ENCODE results near the gene GNAS. TPM values are rescaled to one million over a fixed set of nuclear protein-coding genes. Genes with fewer than 3 reads are reported as not detected.

The GNAS gene
- total RNA-seq, 1 donor from 2014 or later = 663 TPM

GRCh38 chr20:58863044-58863790, 10.7 kb downstream of the GNAS start:
- Histone ChIP-seq H3K36me3 (no peaks in the 10 kb centered on the region), H3K4me3 (no peak overlapping the region), H3K27me3 (no peaks in the 10 kb centered on the region), H3K4me1 (no peaks in the 10 kb centered on the region), H3K9me3 (no peaks in the 10 kb centered on the region), H3K27ac (no peak overlapping the region)
- TF ChIP-seq CTCF (IDR thresholded peaks at IDR 0.05) = no peak
- DNase-seq (ENCODE audit: low spot score in 2 of 2) = no peak
- intact Hi-C loops (cut with DNase I) = no loop called here

GRCh38 chr20:58864346-58864745, 11.8 kb downstream of the GNAS start:
- no peaks in the 10 kb centered on the region for H3K36me3 ChIP-seq
- no peak for TF ChIP-seq CTCF (IDR thresholded peaks at IDR 0.05)
- no peak overlapping the region for H3K4me3 ChIP-seq
- H3K27ac ChIP-seq = no peak overlapping the region
- no peaks in the 10 kb centered on the region for H3K9me3 ChIP-seq
- no peak for DNase-seq (ENCODE audit: low spot score in 2 of 2)
- intact Hi-C loops (cut with DNase I) = no loop called here
- no peaks in the 10 kb centered on the region for H3K4me1 ChIP-seq
- no peaks in the 10 kb centered on the region for H3K27me3 ChIP-seq

- intact Hi-C loops (cut with DNase I) = no loop called here
- DNase-seq (ENCODE audit: low spot score in 2 of 2) = no peak
- no peak for TF ChIP-seq CTCF (IDR thresholded peaks at IDR 0.05)
- Histone ChIP-seq H3K27me3 (no peaks in the 10 kb centered on the region), H3K9me3 (no peaks in the 10 kb centered on the region), H3K27ac (no peak overlapping the region), H3K4me1 (no peaks in the 10 kb centered on the region), H3K4me3 (no peak overlapping the region), H3K36me3 (no peaks in the 10 kb centered on the region)
These were observed 13.3 kb downstream of the GNAS start for GRCh38 chr20:58865843-58866242.

GRCh38 chr20:58867211-58867610, 14.7 kb downstream of the GNAS start:
- Histone ChIP-seq H3K4me1 (no peaks in the 10 kb centered on the region), H3K4me3 (no peak overlapping the region), H3K9me3 (no peaks in the 10 kb centered on the region), H3K27me3 (no peaks in the 10 kb centered on the region), H3K36me3 (no peaks in the 10 kb centered on the region), H3K27ac (no peak overlapping the region)
- TF ChIP-seq CTCF (IDR thresholded peaks at IDR 0.05) = no peak
- DNase-seq (ENCODE audit: low spot score in 2 of 2) = no peak
- intact Hi-C loops (cut with DNase I) = no loop called here

GRCh38 chr20:58868795-58869194, 16.3 kb downstream of the GNAS start:
- Histone ChIP-seq H3K4me3 (no peak overlapping the region), H3K9me3 (no peaks in the 10 kb centered on the region), H3K27ac (no peak overlapping the region), H3K27me3 (no peaks in the 10 kb centered on the region), H3K36me3 (no peaks in the 10 kb centered on the region), H3K4me1 (no peaks in the 10 kb centered on the region)
- no peak for DNase-seq (ENCODE audit: low spot score in 2 of 2)
- TF ChIP-seq CTCF (IDR thresholded peaks at IDR 0.05) = peak in 1 of 3 experiments; percentile 40
- intact Hi-C loops (cut with DNase I) = no loop called here

All from ascending aorta (tissue), 2 donors.